ENCODE measurements around the gene CGAS.
"Not testable (repeated sequence)": the region's sequence is repeated elsewhere in the genome, so short reads cannot be mapped to it uniquely, and the experiment has no call there.

Gene CGAS

DNA sequence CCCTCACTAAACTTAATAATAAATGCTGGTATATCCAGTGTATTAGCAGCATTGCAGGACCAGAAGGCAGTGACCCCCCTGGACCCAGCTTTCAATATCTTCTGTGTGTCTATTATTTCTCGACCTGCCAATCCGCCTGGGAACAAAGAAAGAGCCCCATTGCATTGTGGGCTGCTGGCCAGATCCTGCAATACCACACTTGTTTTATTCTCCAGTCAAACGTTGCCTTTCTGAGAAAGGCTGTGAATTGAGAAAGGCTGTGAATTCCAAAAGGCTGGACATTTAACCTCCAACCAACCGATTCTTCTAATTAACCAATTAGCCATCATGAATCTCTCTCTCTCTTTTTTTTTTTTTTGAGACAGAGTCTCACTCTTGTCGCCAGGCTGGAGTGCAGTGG, 8.0 kb upstream of the CGAS start:
- Histone ChIP-seq H3K27ac (ENCODE audit: insufficient read depth, low read depth, low read length, poor library complexity, severe bottlenecking) (no peak overlapping the region), H3K4me1 (ENCODE audit: control insufficient read depth, insufficient read depth, low read length) (no peaks in the 10 kb centered on the region), H3K4me3 (ENCODE audit: insufficient read depth, low read depth, low read length) (no peak overlapping the region), H3K36me3 (ENCODE audit: control insufficient read depth, insufficient read depth, low read length) (no peaks in the 10 kb centered on the region), H3K9me3 (ENCODE audit: control insufficient read depth, low read length) (no peaks in the 10 kb centered on the region), H3K27me3 (ENCODE audit: control insufficient read depth, insufficient read depth, low read length, poor library complexity, severe bottlenecking) (no peaks in the 10 kb centered on the region)
- 80 to 84% methylated on average over 5 of the region's 5 CpGs for WGBS, 2 experiments

DNA sequence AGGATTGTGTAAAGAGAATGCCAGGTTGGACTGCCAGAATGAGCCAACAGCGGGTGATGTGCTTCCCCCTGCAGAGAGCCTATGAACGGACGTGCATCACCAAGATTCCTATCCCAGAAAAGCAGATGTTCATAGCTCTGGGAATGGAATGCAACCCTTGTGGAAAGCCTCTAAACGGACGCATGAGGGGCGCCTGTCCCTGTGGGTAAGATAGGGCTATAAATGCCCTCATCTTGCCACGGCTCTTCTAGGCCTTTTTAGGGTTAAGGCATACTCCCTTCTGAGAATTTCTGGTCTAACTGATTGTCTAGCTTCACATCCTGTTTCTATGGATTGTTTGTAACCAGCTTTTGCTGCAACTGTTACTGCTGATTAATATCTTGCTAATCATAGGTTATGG, 7.4 kb upstream of the CGAS start:
- H3K4me3 ChIP-seq (ENCODE audit: insufficient read depth, low read depth, low read length) = not testable (repeated sequence)
- 92% methylated on average over 7 of the region's 7 CpGs for WGBS, 2 experiments

DNA sequence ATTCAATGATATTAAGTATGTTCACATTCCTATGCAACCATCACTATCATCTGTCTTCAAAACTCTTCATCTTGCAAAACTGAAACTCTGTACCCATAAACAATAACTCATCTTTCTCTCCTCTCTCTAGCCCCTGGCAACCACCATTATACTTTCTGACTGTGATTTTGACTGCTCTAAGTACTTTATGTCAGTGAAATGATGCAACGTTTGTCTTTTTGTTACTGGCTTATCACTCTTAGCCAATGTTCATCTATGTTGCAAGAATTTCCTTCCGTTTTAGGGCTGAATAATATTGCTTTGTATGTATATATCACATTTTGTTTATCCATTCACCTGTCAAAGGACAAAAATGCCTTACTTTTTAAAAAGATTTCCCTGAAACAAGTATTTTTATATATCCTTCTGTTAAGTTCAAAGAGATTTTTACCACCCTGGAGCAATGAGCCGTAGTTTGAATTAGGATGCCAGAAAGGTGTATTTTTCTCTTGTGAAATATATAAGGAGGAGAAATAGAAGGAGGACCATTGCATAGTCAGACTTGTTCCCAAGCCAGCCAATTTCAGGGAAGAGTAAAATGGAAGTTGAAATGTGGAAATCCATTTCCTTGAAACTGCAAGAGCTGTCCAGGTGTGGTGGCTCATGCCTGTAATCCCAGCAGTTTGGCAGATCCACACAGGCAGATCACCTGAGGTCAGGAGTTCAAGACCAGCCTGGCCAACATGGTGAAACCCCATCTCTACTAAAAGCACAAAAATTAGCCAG, 4.0 kb upstream of the CGAS start:
- Histone ChIP-seq H3K27ac (ENCODE audit: insufficient read depth, low read depth, low read length, poor library complexity, severe bottlenecking) (no peak overlapping the region), H3K4me3 (ENCODE audit: insufficient read depth, low read depth, low read length) (no peak overlapping the region), H3K36me3 (ENCODE audit: control insufficient read depth, insufficient read depth, low read length) (no peaks in the 10 kb centered on the region), H3K9me3 (ENCODE audit: control insufficient read depth, low read length) (no peaks in the 10 kb centered on the region), H3K4me1 (ENCODE audit: control insufficient read depth, insufficient read depth, low read length) (no peaks in the 10 kb centered on the region), H3K27me3 (ENCODE audit: control insufficient read depth, insufficient read depth, low read length, poor library complexity, severe bottlenecking) (peaks cover 21% of the 10 kb centered on the region)
- 85 to 98% methylated on average over 2 of the region's 3 CpGs for whole genome bisulfite sequencing, 2 experiments

More for the DNA sequence above, 7.4 kb upstream of the CGAS start:
- not testable (repeated sequence) for H3K36me3 ChIP-seq (ENCODE audit: control insufficient read depth, insufficient read depth, low read length); H3K27ac ChIP-seq (ENCODE audit: insufficient read depth, low read depth, low read length, poor library complexity, severe bottlenecking); H3K9me3 ChIP-seq (ENCODE audit: control insufficient read depth, low read length); H3K4me1 ChIP-seq (ENCODE audit: control insufficient read depth, insufficient read depth, low read length); H3K27me3 ChIP-seq (ENCODE audit: control insufficient read depth, insufficient read depth, low read length, poor library complexity, severe bottlenecking)

DNA sequence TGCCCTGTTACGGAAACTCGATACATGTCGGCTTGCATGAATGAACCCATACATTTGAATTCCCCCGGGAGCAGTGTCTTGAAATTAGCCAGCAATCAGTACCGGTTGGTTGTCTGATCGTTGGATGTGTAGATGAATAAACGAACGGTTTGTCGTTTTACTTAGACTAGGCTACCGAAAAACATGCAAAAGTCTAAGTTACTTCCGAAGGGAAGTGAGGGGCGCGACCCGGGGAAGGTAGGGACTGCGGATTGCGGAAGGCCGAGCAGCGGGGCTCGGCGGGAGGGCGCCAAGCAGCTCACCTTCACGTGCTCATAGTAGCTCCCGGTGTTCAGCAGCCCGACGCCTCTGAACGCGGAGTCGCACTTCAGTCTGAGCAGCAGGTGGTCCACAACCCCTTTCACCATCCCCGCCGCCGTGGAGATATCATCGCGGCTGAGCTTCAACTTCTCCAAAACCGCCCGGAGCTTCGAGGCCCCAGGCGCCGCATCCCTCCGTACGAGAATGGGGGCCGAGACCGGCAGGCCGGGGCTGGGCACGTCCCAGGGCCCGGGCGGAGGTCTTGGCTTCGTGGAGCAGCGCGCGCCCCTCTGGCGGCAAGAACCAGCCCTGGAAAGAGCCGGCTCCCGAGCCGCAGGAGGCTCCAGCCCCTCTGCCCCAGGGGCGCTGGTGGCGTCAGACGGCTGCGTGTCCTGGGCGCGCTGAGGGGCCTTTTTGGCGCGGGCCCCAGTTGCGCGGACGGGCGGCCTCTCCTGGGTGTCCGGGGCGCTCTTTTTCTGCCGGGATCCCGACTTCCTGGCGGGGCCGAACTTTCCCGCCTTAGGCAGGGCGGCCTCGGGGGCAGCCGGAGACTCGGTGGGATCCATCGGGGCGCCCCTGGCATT, 632 bp downstream of the CGAS start:
- H3K36me3 ChIP-seq (ENCODE audit: control insufficient read depth, insufficient read depth, low read length) = no peaks in the 10 kb centered on the region
- H3K27ac ChIP-seq (ENCODE audit: insufficient read depth, low read depth, low read length, poor library complexity, severe bottlenecking) = no peak overlapping the region
- H3K27me3 ChIP-seq (ENCODE audit: control insufficient read depth, insufficient read depth, low read length, poor library complexity, severe bottlenecking) = peaks cover 28% of the 10 kb centered on the region
- no peaks in the 10 kb centered on the region for H3K9me3 ChIP-seq (ENCODE audit: control insufficient read depth, low read length)
- peak overlapping the region; percentile 39 for H3K4me3 ChIP-seq (ENCODE audit: insufficient read depth, low read depth, low read length)
- H3K4me1 ChIP-seq (ENCODE audit: control insufficient read depth, insufficient read depth, low read length) = no peaks in the 10 kb centered on the region
- 12 to 13% methylated on average over 79 of the region's 79 CpGs for WGBS, 2 experiments

DNA sequence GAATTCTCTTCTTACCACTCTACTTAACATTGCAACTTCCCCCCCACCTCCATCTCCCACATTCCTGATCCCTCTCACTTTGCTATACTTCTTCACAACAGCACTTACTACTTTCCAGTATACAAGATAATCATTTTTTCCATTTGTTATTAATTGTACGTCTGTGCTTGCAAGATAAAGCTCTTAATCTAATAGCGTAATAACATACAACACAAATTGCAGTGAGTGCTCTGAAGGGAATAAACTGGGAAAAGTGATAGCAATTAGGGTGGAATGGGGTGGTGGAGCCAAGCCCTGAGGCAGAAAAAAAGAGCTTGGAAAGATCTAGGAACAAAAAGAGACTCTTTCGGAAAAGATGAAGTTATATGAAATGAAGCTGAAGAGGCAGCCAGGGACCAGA, 8.5 kb downstream of the CGAS start:
- Histone ChIP-seq H3K27ac (ENCODE audit: insufficient read depth, low read depth, low read length, poor library complexity, severe bottlenecking) (no peak overlapping the region), H3K4me3 (ENCODE audit: insufficient read depth, low read depth, low read length) (no peak overlapping the region), H3K36me3 (ENCODE audit: control insufficient read depth, insufficient read depth, low read length) (no peaks in the 10 kb centered on the region), H3K27me3 (ENCODE audit: control insufficient read depth, insufficient read depth, low read length, poor library complexity, severe bottlenecking) (no peaks in the 10 kb centered on the region), H3K9me3 (ENCODE audit: control insufficient read depth, low read length) (no peaks in the 10 kb centered on the region), H3K4me1 (ENCODE audit: control insufficient read depth, insufficient read depth, low read length) (no peaks in the 10 kb centered on the region)
- WGBS, 2 experiments = 91 to 99% methylated on average over 2 to 3 of the region's 3 CpGs

DNA sequence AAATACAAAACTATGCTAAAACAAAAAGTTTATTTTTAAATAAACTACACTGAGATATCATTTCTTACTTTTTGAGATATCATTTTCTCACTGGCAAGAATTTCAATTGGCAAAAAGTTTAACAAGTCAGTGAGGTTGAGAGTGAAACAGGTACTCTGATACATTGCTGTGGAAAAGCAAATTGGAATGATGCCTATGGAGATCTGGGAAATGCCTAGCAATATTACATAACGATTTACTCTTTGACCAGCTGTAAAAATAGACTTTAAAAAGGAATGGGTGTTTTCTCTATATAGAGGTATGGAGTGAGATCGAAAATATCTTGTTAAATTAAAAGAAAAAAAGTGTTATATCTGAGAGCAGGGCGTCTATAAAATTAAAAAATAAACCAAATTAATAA, 16.9 kb downstream of the CGAS start:
- Histone ChIP-seq H3K36me3 (ENCODE audit: control insufficient read depth, insufficient read depth, low read length) (no peaks in the 10 kb centered on the region), H3K4me1 (ENCODE audit: control insufficient read depth, insufficient read depth, low read length) (no peaks in the 10 kb centered on the region), H3K27ac (ENCODE audit: insufficient read depth, low read depth, low read length, poor library complexity, severe bottlenecking) (no peak overlapping the region), H3K27me3 (ENCODE audit: control insufficient read depth, insufficient read depth, low read length, poor library complexity, severe bottlenecking) (no peaks in the 10 kb centered on the region), H3K9me3 (ENCODE audit: control insufficient read depth, low read length) (no peaks in the 10 kb centered on the region), H3K4me3 (ENCODE audit: insufficient read depth, low read depth, low read length) (no peak overlapping the region)
- WGBS, 2 experiments = 93 to 100% methylated on average over 2 to 3 of the region's 3 CpGs

DNA sequence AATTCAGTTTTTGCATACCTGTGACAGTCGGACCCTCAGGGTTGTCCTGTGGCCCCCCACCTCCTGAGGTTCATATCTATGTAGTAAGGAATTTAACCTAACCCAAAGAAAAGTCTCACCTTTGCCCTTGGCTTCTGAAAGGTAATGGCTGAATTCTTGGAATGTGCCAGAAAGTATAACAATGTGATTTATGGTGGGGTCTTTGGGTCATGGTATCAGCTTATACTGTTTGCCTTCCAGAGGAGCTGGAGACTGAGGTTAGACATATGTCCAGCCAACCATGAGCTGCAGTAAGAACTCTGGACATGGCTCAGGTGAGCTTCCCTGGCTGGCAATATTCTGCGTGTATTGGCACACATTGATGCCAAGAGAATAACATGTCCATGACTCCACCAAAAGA, 30.6 kb downstream of the CGAS start:
- H3K36me3 ChIP-seq (ENCODE audit: control insufficient read depth, insufficient read depth, low read length) = no peaks in the 10 kb centered on the region
- no peak overlapping the region for H3K4me3 ChIP-seq (ENCODE audit: insufficient read depth, low read depth, low read length)
- H3K27ac ChIP-seq (ENCODE audit: insufficient read depth, low read depth, low read length, poor library complexity, severe bottlenecking) = no peak overlapping the region
- H3K9me3 ChIP-seq (ENCODE audit: control insufficient read depth, low read length) = no peaks in the 10 kb centered on the region
- 97 to 98% methylated on average over 1 to 2 of the region's 2 CpGs for WGBS, 2 experiments
- H3K27me3 ChIP-seq (ENCODE audit: control insufficient read depth, insufficient read depth, low read length, poor library complexity, severe bottlenecking) = no peaks in the 10 kb centered on the region
- no peaks in the 10 kb centered on the region for H3K4me1 ChIP-seq (ENCODE audit: control insufficient read depth, insufficient read depth, low read length)

DNA sequence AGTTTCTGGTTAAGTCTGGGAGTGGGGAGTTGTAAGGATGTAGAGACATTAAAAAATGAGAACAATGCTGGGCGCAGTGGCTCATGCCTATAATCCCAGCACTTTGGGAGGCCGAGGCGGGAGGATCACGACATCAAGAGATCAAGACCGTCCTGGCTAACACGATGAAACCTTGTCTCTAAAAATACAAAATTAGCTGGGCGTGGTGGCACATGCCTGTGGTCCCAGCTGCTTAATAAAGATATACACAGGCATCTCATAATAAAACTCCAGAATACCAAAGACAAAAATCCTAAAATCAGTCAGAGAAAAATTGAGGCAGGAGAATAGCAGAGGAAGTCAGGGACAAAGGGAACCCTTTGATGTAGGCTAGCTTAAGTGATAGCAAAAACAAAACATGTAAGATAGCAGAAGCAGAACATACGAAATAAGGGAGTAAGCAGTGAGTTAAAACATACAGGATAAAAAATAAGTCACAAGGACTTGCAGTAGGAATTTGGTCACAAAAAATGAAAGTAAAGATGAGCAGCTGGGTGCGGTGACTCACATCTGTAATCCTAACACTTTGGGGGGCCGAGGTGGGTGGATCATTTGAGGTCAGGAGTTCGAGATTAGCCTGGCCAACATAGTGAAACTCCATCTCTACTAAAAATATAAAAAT, 33.9 kb downstream of the CGAS start:
- H3K27me3 ChIP-seq (ENCODE audit: control insufficient read depth, insufficient read depth, low read length, poor library complexity, severe bottlenecking) = no peaks in the 10 kb centered on the region
- WGBS, 2 experiments = 93 to 94% methylated on average over 10 to 11 of the region's 11 CpGs
- no peak overlapping the region for H3K27ac ChIP-seq (ENCODE audit: insufficient read depth, low read depth, low read length, poor library complexity, severe bottlenecking)

DNA sequence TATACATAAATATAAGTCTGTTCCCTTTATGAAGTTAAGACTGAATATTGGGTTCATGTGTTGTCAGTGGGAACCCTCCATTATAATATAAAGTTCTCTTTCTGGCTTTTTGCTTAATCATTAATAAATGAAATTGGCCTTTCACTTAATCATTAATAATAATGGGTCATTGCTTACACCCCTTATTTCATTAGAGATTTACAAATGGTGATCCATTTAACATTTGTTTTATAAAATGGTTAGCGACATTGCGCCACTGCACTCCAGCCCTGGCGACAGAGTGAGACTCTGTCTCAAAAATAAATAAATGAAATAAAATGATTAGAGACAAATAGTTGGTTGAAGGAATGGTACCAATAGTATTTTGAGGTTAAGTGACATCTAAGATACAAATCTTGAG, 39.0 kb downstream of the CGAS start:
- Histone ChIP-seq H3K4me3 (ENCODE audit: insufficient read depth, low read depth, low read length) (no peak overlapping the region), H3K27me3 (ENCODE audit: control insufficient read depth, insufficient read depth, low read length, poor library complexity, severe bottlenecking) (no peaks in the 10 kb centered on the region), H3K4me1 (ENCODE audit: control insufficient read depth, insufficient read depth, low read length) (no peaks in the 10 kb centered on the region), H3K27ac (ENCODE audit: insufficient read depth, low read depth, low read length, poor library complexity, severe bottlenecking) (no peak overlapping the region), H3K36me3 (ENCODE audit: control insufficient read depth, insufficient read depth, low read length) (no peaks in the 10 kb centered on the region), H3K9me3 (ENCODE audit: control insufficient read depth, low read length) (no peaks in the 10 kb centered on the region)
- WGBS, 2 experiments = 89 to 95% methylated on average over 3 of the region's 3 CpGs

More for the DNA sequence above, 33.9 kb downstream of the CGAS start:
- no peaks in the 10 kb centered on the region for H3K9me3 ChIP-seq (ENCODE audit: control insufficient read depth, low read length)
- no peak overlapping the region for H3K4me3 ChIP-seq (ENCODE audit: insufficient read depth, low read depth, low read length)
- H3K36me3 ChIP-seq (ENCODE audit: control insufficient read depth, insufficient read depth, low read length) = no peaks in the 10 kb centered on the region
- H3K4me1 ChIP-seq (ENCODE audit: control insufficient read depth, insufficient read depth, low read length) = no peaks in the 10 kb centered on the region

DNA sequence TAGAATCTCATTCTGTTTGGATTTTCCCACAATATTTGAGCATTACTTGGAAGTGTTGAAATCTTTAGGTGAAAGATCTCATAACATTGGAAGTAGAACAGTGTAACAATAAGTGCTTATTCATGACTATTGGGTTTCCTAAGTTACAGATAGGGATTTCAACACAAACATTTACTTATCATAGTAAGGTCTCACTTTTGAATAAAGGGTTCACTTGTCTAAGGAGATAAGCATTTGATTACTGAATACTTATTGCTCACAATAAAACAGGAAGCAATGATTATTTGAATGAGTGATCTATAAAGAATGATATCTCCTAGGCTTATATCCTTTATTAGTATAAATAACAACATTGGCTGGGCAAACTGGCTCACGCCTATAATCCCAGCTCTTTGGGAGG, 42.7 kb downstream of the CGAS start:
- H3K4me1 ChIP-seq (ENCODE audit: control insufficient read depth, insufficient read depth, low read length) = no peaks in the 10 kb centered on the region
- H3K27ac ChIP-seq (ENCODE audit: insufficient read depth, low read depth, low read length, poor library complexity, severe bottlenecking) = no peak overlapping the region
- whole genome bisulfite sequencing, 2 experiments = 91 to 93% methylated on average over 1 of the region's 1 CpG
- no peaks in the 10 kb centered on the region for H3K27me3 ChIP-seq (ENCODE audit: control insufficient read depth, insufficient read depth, low read length, poor library complexity, severe bottlenecking)
- H3K36me3 ChIP-seq (ENCODE audit: control insufficient read depth, insufficient read depth, low read length) = no peaks in the 10 kb centered on the region
- H3K9me3 ChIP-seq (ENCODE audit: control insufficient read depth, low read length) = no peaks in the 10 kb centered on the region
- H3K4me3 ChIP-seq (ENCODE audit: insufficient read depth, low read depth, low read length) = no peak overlapping the region

All from ectodermal cell (in vitro differentiated cells).